ENCODE results near the gene TMEM150B.

DNA sequence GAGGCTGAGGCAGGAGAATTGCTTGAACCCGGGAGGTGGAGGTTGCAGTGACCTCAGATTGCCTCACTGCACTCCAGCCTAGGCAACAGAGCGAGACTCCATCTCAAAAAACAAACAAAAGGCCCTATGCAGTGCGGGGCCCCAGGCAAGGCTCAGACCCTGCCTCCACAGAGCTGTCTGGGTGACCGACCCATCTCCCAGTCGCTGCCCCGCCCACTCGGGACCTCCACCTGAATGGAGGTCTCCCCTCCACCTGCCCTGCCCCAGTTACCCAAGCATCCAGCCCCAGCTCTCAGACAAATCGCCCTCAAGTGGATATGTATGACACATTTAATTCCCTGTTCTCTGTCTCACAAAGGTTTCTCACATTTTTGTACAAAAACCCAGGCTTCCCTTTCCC is 40.1 kb upstream of the TMEM150B start:
- TF ChIP-seq EZH2phosphoT487 (conservative IDR thresholded peaks at IDR 0.05; ENCODE audit: low read length), result no peak
- TF ChIP-seq, protein P1, sequence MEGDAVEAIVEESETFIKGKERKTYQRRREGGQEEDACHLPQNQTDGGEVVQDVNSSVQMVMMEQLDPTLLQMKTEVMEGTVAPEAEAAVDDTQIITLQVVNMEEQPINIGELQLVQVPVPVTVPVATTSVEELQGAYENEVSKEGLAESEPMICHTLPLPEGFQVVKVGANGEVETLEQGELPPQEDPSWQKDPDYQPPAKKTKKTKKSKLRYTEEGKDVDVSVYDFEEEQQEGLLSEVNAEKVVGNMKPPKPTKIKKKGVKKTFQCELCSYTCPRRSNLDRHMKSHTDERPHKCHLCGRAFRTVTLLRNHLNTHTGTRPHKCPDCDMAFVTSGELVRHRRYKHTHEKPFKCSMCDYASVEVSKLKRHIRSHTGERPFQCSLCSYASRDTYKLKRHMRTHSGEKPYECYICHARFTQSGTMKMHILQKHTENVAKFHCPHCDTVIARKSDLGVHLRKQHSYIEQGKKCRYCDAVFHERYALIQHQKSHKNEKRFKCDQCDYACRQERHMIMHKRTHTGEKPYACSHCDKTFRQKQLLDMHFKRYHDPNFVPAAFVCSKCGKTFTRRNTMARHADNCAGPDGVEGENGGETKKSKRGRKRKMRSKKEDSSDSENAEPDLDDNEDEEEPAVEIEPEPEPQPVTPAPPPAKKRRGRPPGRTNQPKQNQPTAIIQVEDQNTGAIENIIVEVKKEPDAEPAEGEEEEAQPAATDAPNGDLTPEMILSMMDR (IDR thresholded peaks at IDR 0.05; ENCODE audit: insufficient read depth, low read length, poor library complexity, severe bottlenecking), result no peak

Data from SU-DHL-6 (cell line).